Breast epithelium (tissue), 3 donors: ENCODE measurements around the gene KCNH2.

Source experiments
- CTCF ChIP-seq, 3 donors: fragments of 450-650 bp; IDR thresholded peaks; one replicate each; pipeline ENCODE4 v1.5.1; 2016 to 2017; ENCODE audit warnings: antibody characterized with exemption in 3 of 3, mild to moderate bottlenecking in 3 of 3, moderate library complexity in 3 of 3
- POLR2AphosphoS5 ChIP-seq, 3 donors: sonication (generic); formaldehyde crosslinking; IDR thresholded peaks; one replicate each; pipeline ENCODE4 v1.6.1; 2017; ENCODE audit warnings: antibody characterized with exemption in 3 of 3

DNA sequence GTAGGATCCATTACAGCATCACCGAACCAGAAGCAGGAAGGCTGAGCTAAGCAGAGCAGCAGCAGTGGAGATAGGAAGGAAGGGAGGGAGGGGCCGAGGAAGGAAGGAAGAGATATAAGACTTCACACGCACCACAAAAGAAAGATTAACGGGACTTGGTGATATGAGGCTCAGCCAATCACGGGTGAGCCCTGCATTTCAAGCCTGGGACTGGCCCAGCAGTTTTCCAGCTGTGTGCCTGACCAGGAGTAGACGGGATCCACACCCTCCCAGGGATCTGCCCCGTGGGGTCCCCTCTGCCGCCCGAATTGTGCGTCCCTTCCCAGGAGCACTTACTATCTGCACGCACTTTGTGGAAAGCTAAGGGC, 30.0 kb upstream of the KCNH2 start:
- TF ChIP-seq POLR2AphosphoS5 (IDR thresholded peaks at IDR 0.05): no peak
- TF ChIP-seq CTCF (IDR thresholded peaks at IDR 0.05): no peak
